ENCODE data around the gene TPGS2.
"Not testable (repeated sequence)": the region's sequence is repeated elsewhere in the genome, so short reads cannot be mapped to it uniquely, and the experiment has no call there.

TPGS2 gene

GRCh38 chr18:36828630-36829361 lies at the start of gene TPGS2, which contains the start of gene KIAA1328:
Gene TPGS2, minus strand, starts transcription at chr18:36829002. Its CDS starts 235 bp downstream, at chr18:36828767.
Gene KIAA1328, plus strand, starts transcription at chr18:36829127. Its CDS starts 12 bp downstream, at chr18:36829139.
- DNase-seq (ENCODE audit: low read depth in 2 of 2): peak; percentile 72 to 74

GRCh38 chr18:36873826-36874225 lies 45.0 kb upstream of the TPGS2 start:
- DNase-seq (ENCODE audit: low read depth in 2 of 2): not testable (repeated sequence)

- no peak for DNase-seq (ENCODE audit: low read depth in 2 of 2)
These were observed 43.5 kb upstream of the TPGS2 start for GRCh38 chr18:36872329-36872728.

GRCh38 chr18:36871801-36872200 lies 43.0 kb upstream of the TPGS2 start:
- DNase-seq (ENCODE audit: low read depth in 2 of 2): no peak

- no peak for DNase-seq (ENCODE audit: low read depth in 2 of 2)
These were observed 38.3 kb upstream of the TPGS2 start for GRCh38 chr18:36867056-36867455.

- DNase-seq (ENCODE audit: low read depth in 2 of 2): no peak
These were observed 33.4 kb upstream of the TPGS2 start for GRCh38 chr18:36862182-36862581.

GRCh38 chr18:36856815-36857214 lies 28.0 kb upstream of the TPGS2 start:
- no peak for DNase-seq (ENCODE audit: low read depth in 2 of 2)

- no peak for DNase-seq (ENCODE audit: low read depth in 2 of 2)
These were observed 22.4 kb upstream of the TPGS2 start for GRCh38 chr18:36851202-36851590.

- no peak for DNase-seq (ENCODE audit: low read depth in 2 of 2)
These were observed 21.9 kb upstream of the TPGS2 start for GRCh38 chr18:36850527-36851201.

GRCh38 chr18:36849288-36850006 lies 20.6 kb upstream of the TPGS2 start:
- no peak for DNase-seq (ENCODE audit: low read depth in 2 of 2)

GRCh38 chr18:36848609-36849008 lies 19.8 kb upstream of the TPGS2 start:
- DNase-seq (ENCODE audit: low read depth in 2 of 2): no peak

GRCh38 chr18:36843784-36844183 lies 15.0 kb upstream of the TPGS2 start:
- no peak for DNase-seq (ENCODE audit: low read depth in 2 of 2)

- no peak for DNase-seq (ENCODE audit: low read depth in 2 of 2)
These were observed 14.4 kb upstream of the TPGS2 start for GRCh38 chr18:36843199-36843598.

GRCh38 chr18:36839835-36840234 lies 11.0 kb upstream of the TPGS2 start:
- DNase-seq (ENCODE audit: low read depth in 2 of 2): no peak

- no peak for DNase-seq (ENCODE audit: low read depth in 2 of 2)
These were observed 7.1 kb upstream of the TPGS2 start for GRCh38 chr18:36835927-36836326.

GRCh38 chr18:36833120-36833519 lies 4.3 kb upstream of the TPGS2 start:
- no peak for DNase-seq (ENCODE audit: low read depth in 2 of 2)

- no peak for DNase-seq (ENCODE audit: low read depth in 2 of 2)
These were observed 2.3 kb upstream of the TPGS2 start for GRCh38 chr18:36831139-36831538.

GRCh38 chr18:36830158-36830495 lies 1.3 kb upstream of the TPGS2 start:
- DNase-seq (ENCODE audit: low read depth in 2 of 2): no peak

GRCh38 chr18:36829362-36830157 lies 758 bp upstream of the TPGS2 start:
- no peak for DNase-seq (ENCODE audit: low read depth in 2 of 2)

GRCh38 chr18:36828157-36828629 lies 609 bp downstream of the TPGS2 start:
- DNase-seq (ENCODE audit: low read depth in 2 of 2): no peak

- no peak for DNase-seq (ENCODE audit: low read depth in 2 of 2)
These were observed 2.2 kb downstream of the TPGS2 start for GRCh38 chr18:36826556-36826955.

- no peak for DNase-seq (ENCODE audit: low read depth in 2 of 2)
These were observed 3.3 kb downstream of the TPGS2 start for GRCh38 chr18:36825526-36825925.
